Neutrophil (primary cell): ENCODE measurements around the gene ATP9B.
"Not testable (repeated sequence)": the region's sequence is repeated elsewhere in the genome, so short reads cannot be mapped to it uniquely, and the experiment has no call there.

ENCODE experiments used
- H3K27ac ChIP-seq: fragments of 200-600 bp; sonication (generic); 2 replicates; pipeline ENCODE4 v1.5.1; 2016; ENCODE audit warnings: mild to moderate bottlenecking, moderate library complexity
- H3K27me3 ChIP-seq: fragments of 200-600 bp; sonication (generic); 2 replicates; pipeline ENCODE4 v1.6.0; 2016; ENCODE audit warnings: mild to moderate bottlenecking
- H3K36me3 ChIP-seq: fragments of 200-600 bp; sonication (generic); 2 replicates; pipeline ENCODE4 v1.5.1; 2017
- H3K4me1 ChIP-seq, 2 experiments: fragments of 200-600 bp in 1 of 2; sonication (generic) in 1 of 2; 1 replicate in 1 of 2; 2 replicates in 1 of 2; pipeline versions ENCODE4 v1.5.1 to v1.6.1; 2013 to 2016; ENCODE audit warnings: low read depth in 1 of 2, low read length in 1 of 2, mild to moderate bottlenecking in 1 of 2, moderate library complexity in 1 of 2; ENCODE audit not compliant: control insufficient read depth in 1 of 2, insufficient read depth in 1 of 2
- H3K4me3 ChIP-seq, 2 experiments: fragments of 200-600 bp in 1 of 2; sonication (generic) in 1 of 2; 1 replicate in 1 of 2; 2 replicates in 1 of 2; pipeline ENCODE4 v1.5.1; 2013 to 2016; ENCODE audit warnings: low read depth in 1 of 2, low read length in 1 of 2, mild to moderate bottlenecking in 1 of 2, moderate library complexity in 1 of 2
- H3K9me3 ChIP-seq: fragments of 200-600 bp; sonication (generic); 2 replicates; pipeline ENCODE4 v1.5.1; 2016
- CTCF ChIP-seq: fragments of 200-600 bp; sonication (generic); IDR thresholded peaks from 2 replicates; pipeline ENCODE4 v1.5.1; 2016; ENCODE audit warnings: antibody characterized with exemption

Gene ATP9B

DNA sequence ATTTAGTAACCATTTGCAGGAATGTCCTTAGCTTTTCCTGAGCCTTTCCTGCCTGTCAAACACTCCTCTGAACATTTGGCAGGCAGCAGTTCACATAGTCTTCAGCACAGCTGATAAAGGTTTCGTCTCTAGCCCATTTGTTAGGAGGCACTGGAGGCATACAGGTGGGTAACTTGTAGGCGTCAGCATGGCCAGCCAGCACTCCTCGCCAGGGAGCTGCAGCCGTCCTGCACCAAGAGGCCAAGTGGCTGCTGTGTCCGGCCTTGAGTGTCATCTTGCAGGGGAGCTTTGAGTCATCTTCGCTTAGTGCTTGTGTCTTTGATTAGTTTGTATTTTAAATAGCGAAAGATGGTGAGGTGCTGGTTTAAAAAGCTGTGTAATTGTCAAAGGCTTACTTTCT lies 206.3 kb downstream of the ATP9B start:
- Histone ChIP-seq H3K27me3 (no peaks in the 10 kb centered on the region), H3K4me3 (no peak overlapping the region), H3K36me3 (peaks cover 20% of the 10 kb centered on the region), H3K27ac (no peak overlapping the region), H3K4me1 (no peaks in the 10 kb centered on the region), H3K9me3 (no peaks in the 10 kb centered on the region)
- TF ChIP-seq CTCF, result no peak

DNA sequence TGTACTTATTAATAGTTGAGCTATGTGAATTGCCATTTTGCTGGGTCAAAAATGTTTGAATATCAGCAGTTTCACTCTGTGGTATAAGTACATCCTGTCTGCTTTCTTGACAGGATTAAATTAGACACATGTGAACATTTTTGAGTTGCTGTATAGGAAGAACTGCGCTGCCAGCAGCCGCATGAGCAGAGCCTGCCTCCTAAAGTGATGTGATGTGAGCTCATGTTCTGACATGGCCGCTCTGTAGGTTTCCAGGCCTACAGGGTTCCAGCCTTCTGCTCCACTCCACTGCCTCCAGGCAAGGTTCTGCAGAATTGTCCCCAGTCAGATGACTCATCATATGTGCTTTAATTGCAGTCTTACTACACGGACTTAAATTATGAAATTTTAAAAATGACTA lies 206.8 kb downstream of the ATP9B start:
- H3K4me1 ChIP-seq, result no peaks in the 10 kb centered on the region
- no peak overlapping the region for H3K27ac ChIP-seq
- no peak for TF ChIP-seq CTCF
- H3K36me3 ChIP-seq, result peaks cover 20% of the 10 kb centered on the region
- H3K27me3 ChIP-seq, result no peaks in the 10 kb centered on the region
- H3K9me3 ChIP-seq, result no peaks in the 10 kb centered on the region
- H3K4me3 ChIP-seq, result no peak overlapping the region

- no peaks in the 10 kb centered on the region for H3K27me3 ChIP-seq
- peaks cover 14% of the 10 kb centered on the region for H3K36me3 ChIP-seq
- TF ChIP-seq CTCF, result no peak
- H3K4me1 ChIP-seq, result no peaks in the 10 kb centered on the region
- H3K27ac ChIP-seq, result no peak overlapping the region
- no peak overlapping the region for H3K4me3 ChIP-seq
- no peaks in the 10 kb centered on the region for H3K9me3 ChIP-seq
Observed at GRCh38 chr18:79278896-79279295, 209.7 kb downstream of the ATP9B start.

GRCh38 chr18:79283131-79283810 lies 214.1 kb downstream of the ATP9B start:
- Histone ChIP-seq H3K27me3 (no peaks in the 10 kb centered on the region), H3K4me3 (no peak overlapping the region), H3K9me3 (no peaks in the 10 kb centered on the region), H3K27ac (no peak overlapping the region), H3K4me1 (no peaks in the 10 kb centered on the region), H3K36me3 (peaks cover 10% of the 10 kb centered on the region)
- no peak for TF ChIP-seq CTCF

- Histone ChIP-seq H3K4me1 (no peaks in the 10 kb centered on the region), H3K27ac (no peak overlapping the region), H3K36me3 (peaks cover 9% of the 10 kb centered on the region), H3K4me3 (no peak overlapping the region), H3K27me3 (no peaks in the 10 kb centered on the region), H3K9me3 (no peaks in the 10 kb centered on the region)
- no peak for TF ChIP-seq CTCF
Observed at GRCh38 chr18:79283929-79284328, 214.7 kb downstream of the ATP9B start.

GRCh38 chr18:79285191-79285590 lies 216.0 kb downstream of the ATP9B start:
- H3K9me3 ChIP-seq, H3K4me3 ChIP-seq, H3K27ac ChIP-seq, H3K4me1 ChIP-seq, H3K36me3 ChIP-seq, H3K27me3 ChIP-seq: not testable (repeated sequence)

DNA sequence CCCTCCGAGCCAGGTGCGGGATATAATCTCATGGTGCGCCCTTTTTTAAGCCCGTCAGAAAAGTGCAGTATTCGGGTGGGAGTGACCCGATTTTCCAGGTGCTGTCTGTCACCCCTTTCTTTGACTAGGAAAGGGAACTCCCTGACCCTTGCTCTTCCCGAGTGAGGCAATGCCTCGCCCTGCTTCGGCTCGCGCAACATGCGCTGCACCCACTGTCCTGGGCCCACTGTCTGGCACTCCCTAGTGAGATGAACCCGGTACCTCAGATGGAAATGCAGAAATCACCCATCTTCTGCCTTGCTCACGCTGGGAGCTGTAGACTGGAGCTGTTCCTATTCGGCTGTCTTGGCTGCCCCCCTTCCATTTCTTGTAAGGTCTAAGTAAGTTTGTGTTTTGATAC lies 221.2 kb downstream of the ATP9B start:
- not testable (repeated sequence) for H3K4me1 ChIP-seq, H3K4me3 ChIP-seq, H3K9me3 ChIP-seq, H3K27ac ChIP-seq, H3K27me3 ChIP-seq, H3K36me3 ChIP-seq
